IPS-18c (cell line): ENCODE measurements around the gene TPSG1.

Source experiments
- H3K4me3 ChIP-seq: 2 replicates; pipeline ENCODE4 v1.7.0; 2013; ENCODE audit warnings: low read depth, mild to moderate bottlenecking, low read length, moderate library complexity; ENCODE audit not compliant: insufficient read depth
- H3K9me3 ChIP-seq: one replicate; pipeline ENCODE4 v1.6.1; 2013; ENCODE audit warnings: mild to moderate bottlenecking, low read length, moderate library complexity; ENCODE audit not compliant: control insufficient read depth, insufficient read depth

The TPSG1 gene

GRCh38 chr16:1221628-1222552, 3.2 kb downstream of the TPSG1 start:
- H3K4me3 ChIP-seq, result no peak overlapping the region
- peaks cover 2% of the 10 kb centered on the region for H3K9me3 ChIP-seq

DNA sequence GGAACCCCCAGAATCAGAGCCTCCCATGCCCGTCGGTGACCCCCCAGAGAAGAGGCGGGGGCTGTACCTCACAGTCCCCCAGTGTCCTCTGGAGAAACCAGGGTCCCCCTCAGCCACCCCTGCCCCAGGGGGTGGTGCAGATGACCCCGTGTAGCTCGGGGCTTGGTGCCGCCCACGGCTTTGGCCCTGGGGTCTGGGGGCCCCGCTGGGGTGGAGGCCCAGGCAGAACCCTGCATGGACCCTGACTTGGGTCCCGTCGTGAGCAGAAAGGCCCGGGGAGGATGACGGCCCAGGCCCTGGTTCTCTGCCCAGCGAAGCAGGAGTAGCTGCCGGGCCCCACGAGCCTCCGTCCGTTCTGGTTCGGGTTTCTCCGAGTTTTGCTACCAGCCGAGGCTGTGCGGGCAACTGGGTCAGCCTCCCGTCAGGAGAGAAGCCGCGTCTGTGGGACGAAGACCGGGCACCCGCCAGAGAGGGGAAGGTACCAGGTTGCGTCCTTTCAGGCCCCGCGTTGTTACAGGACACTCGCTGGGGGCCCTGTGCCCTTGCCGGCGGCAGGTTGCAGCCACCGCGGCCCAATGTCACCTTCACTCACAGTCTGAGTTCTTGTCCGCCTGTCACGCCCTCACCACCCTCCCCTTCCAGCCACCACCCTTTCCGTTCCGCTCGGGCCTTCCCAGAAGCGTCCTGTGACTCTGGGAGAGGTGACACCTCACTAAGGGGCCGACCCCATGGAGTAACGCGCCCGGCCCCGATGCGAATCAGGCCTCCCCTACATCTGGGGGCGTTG, 4.0 kb downstream of the TPSG1 start:
- H3K4me3 ChIP-seq, result no peak overlapping the region
- peaks cover 2% of the 10 kb centered on the region for H3K9me3 ChIP-seq

DNA sequence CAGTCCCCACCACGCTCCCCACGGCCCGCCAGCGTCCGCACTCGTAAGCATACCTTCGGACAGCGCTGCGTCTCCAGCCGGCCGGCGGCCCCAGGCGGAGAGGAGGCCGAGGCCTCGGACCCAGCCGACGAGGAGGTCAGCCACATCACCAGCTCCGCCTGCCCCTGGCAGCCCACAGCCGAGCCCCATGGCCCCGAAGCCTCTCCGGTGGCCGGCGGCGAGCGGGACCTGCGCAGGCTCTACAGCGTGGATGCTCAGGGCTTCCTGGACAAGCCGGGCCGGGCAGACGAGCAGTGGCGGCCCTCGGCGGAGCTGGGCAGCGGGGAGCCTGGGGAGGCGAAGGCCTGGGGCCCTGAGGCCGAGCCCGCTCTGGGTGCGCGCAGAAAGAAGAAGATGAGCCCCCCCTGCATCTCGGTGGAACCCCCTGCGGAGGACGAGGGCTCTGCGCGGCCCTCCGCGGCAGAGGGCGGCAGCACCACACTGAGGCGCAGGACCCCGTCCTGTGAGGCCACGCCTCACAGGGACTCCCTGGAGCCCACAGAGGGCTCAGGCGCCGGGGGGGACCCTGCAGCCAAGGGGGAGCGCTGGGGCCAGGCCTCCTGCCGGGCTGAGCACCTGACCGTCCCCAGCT, 4.9 kb downstream of the TPSG1 start:
- Histone ChIP-seq H3K9me3 (peaks cover under 1% of the 10 kb centered on the region), H3K4me3 (no peak overlapping the region)

GRCh38 chr16:1218930-1219611, 6.0 kb downstream of the TPSG1 start:
- H3K4me3 ChIP-seq, result no peak overlapping the region
- H3K9me3 ChIP-seq, result no peaks in the 10 kb centered on the region

GRCh38 chr16:1218061-1218929, 6.8 kb downstream of the TPSG1 start:
- no peak overlapping the region for H3K4me3 ChIP-seq
- H3K9me3 ChIP-seq, result no peaks in the 10 kb centered on the region

DNA sequence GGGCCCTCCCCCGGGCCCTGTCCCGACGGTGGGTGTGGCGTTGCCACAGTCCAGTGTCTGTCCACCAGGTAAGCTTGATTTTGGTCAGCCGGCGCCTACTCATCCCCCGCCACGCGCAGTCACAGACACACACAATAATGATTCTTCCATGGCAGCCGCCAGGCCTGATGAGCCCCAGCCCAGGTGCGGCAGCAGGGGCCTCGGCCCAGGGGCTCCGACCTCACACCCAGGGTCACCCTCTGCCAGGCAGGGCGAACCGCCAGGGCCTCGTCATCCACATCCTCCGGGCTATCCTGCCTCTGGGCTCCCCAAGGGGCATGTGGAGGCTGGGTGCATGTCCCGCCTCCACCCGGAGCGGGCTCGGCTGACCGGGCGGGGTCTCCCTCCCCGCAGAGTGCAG, 7.5 kb downstream of the TPSG1 start:
- no peaks in the 10 kb centered on the region for H3K9me3 ChIP-seq
- no peak overlapping the region for H3K4me3 ChIP-seq

- no peaks in the 10 kb centered on the region for H3K9me3 ChIP-seq
Observed at GRCh38 chr16:1216681-1217400, 8.2 kb downstream of the TPSG1 start.

GRCh38 chr16:1216296-1216619, 8.8 kb downstream of the TPSG1 start:
- no peaks in the 10 kb centered on the region for H3K9me3 ChIP-seq
- H3K4me3 ChIP-seq, result no peak overlapping the region

More at GRCh38 chr16:1216681-1217400, 8.2 kb downstream of the TPSG1 start:
- H3K4me3 ChIP-seq, result no peak overlapping the region

- Histone ChIP-seq H3K4me3 (no peak overlapping the region), H3K9me3 (no peaks in the 10 kb centered on the region)
Observed at GRCh38 chr16:1215574-1216295, 9.3 kb downstream of the TPSG1 start.

DNA sequence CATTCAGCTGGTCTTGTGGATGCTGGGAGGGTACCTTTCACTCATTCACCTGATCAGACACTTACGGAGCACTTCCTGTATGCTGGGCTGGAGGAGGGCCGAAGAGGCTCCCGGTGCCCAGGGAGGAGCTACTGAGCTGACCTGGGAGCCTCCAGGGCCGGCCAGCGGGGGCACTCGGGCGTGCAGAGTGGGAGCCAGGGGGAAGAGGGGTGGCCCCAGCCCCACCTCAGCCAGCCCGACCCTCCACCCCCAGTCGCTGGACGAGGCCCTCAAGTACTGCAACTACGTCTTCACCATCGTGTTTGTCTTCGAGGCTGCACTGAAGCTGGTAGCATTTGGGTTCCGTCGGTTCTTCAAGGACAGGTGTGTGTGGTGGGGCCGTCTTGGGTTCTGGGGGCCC, 10.3 kb downstream of the TPSG1 start:
- no peak overlapping the region for H3K4me3 ChIP-seq

GRCh38 chr16:1213796-1214372, 11.2 kb downstream of the TPSG1 start:
- Histone ChIP-seq H3K9me3 (no peaks in the 10 kb centered on the region), H3K4me3 (no peak overlapping the region)

More for the DNA sequence above, 10.3 kb downstream of the TPSG1 start:
- H3K9me3 ChIP-seq, result no peaks in the 10 kb centered on the region

DNA sequence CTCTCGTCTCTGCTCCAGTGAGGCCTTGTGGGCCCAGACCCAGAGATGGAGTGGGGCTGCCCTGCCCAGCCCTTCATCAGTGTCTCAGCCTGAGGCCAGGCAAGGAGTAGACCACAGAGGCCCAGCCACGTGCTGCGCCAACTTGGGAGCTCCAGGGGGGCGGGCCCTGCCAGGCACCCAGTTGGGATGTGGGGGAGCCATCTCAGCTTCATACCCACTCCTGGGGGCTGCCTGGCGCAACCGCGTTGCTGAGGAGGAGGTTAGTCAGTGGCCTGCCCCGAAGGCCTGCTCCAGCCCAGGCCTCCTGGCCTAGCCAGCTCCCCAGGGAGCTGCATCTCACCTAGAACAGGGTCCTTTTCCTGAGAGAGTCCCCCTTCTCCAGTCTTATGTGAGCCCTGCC, 11.8 kb downstream of the TPSG1 start:
- Histone ChIP-seq H3K4me3 (no peak overlapping the region), H3K9me3 (no peaks in the 10 kb centered on the region)

GRCh38 chr16:1212616-1213194, 12.4 kb downstream of the TPSG1 start:
- Histone ChIP-seq H3K4me3 (no peak overlapping the region), H3K9me3 (no peaks in the 10 kb centered on the region)

- no peak overlapping the region for H3K4me3 ChIP-seq
- H3K9me3 ChIP-seq, result no peaks in the 10 kb centered on the region
Observed at GRCh38 chr16:1211451-1212268, 13.4 kb downstream of the TPSG1 start.
